WERI-Rb-1 (cell line): ENCODE data around the gene VEGFC.
A peak's percentile ranks its signal among the peaks of the same experiment; 100 is the strongest.

Experiments used
- DNase-seq: peaks from one replicate; pipeline ENCODE4 v3.0.0-alpha.2; 2020
- H3K27ac ChIP-seq: fragments of 250-450 bp; sonication (Bioruptor Pico); 2 replicates; pipeline ENCODE4 v1.5.1; 2020; ENCODE audit warnings: mild to moderate bottlenecking, moderate library complexity
- H3K27me3 ChIP-seq: fragments of 250-450 bp; sonication (Bioruptor Pico); 2 replicates; pipeline ENCODE4 v1.5.1; 2021; ENCODE audit warnings: mild to moderate bottlenecking, low read depth, moderate library complexity; ENCODE audit not compliant: insufficient read depth, severe bottlenecking
- H3K36me3 ChIP-seq: fragments of 250-450 bp; sonication (Bioruptor Pico); 2 replicates; pipeline ENCODE4 v1.5.1; 2020; ENCODE audit warnings: mild to moderate bottlenecking, moderate library complexity
- H3K4me3 ChIP-seq: 2 replicates; pipeline ENCODE4 v1.5.1; 2011; ENCODE audit warnings: low read depth, mild to moderate bottlenecking, control low read depth, low read length
- H3K9me3 ChIP-seq: fragments of 250-450 bp; sonication (Bioruptor Pico); 2 replicates; pipeline ENCODE4 v1.5.1; 2021; ENCODE audit warnings: mild to moderate bottlenecking, moderate library complexity; ENCODE audit not compliant: severe bottlenecking
- CTCF ChIP-seq: IDR thresholded peaks from 2 replicates; pipeline ENCODE4 v1.5.1; 2011; ENCODE audit warnings: low read depth, mild to moderate bottlenecking, control low read depth, inconsistent platforms, low read length

VEGFC gene

DNA sequence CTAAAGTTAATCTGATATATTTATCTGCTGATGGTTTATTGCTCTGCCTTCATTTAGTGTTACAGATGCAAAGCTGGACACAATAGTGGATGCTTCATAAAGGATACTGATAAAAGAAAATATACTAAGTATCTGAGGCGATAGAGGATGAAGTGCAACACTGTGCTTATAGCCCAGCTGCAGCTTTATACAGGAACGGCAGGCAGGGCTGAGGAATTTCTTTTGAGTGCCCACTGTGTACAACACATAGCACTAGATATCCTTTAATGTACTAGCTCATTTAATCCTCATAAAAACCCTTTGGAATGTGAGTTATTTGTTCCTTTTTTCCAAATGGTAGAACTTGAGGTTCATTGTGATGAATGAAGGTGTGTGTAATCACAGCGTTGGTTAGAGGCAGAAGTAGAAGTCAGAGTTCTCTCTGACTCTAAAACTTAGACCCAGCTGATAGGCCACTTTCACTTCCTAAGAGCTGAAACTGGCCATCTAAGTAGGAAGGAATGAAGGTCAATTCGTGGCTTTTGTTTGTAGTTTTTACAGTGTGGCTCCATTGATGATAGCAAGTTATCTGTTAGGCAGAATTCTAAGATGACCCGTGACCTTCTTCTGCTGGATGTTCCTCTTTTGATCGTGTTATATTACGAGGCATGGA, 138.0 kb downstream of the VEGFC start:
- H3K9me3 ChIP-seq, result no peaks in the 10 kb centered on the region
- H3K4me3 ChIP-seq, result no peak overlapping the region
- H3K27ac ChIP-seq, result no peak overlapping the region
- no peaks in the 10 kb centered on the region for H3K27me3 ChIP-seq
- no peaks in the 10 kb centered on the region for H3K36me3 ChIP-seq
- DNase-seq, result no peak
- TF ChIP-seq CTCF, result no peak

GRCh38 chr4:176653401-176654220, 139.1 kb downstream of the VEGFC start:
- TF ChIP-seq CTCF, result no peak
- Histone ChIP-seq H3K27ac (no peak overlapping the region), H3K4me3 (no peak overlapping the region), H3K9me3 (no peaks in the 10 kb centered on the region), H3K27me3 (no peaks in the 10 kb centered on the region), H3K36me3 (no peaks in the 10 kb centered on the region)
- DNase-seq, result no peak

- H3K4me3 ChIP-seq, result no peak overlapping the region
- no peak for DNase-seq
- H3K27ac ChIP-seq, result no peak overlapping the region
- no peaks in the 10 kb centered on the region for H3K27me3 ChIP-seq
- no peaks in the 10 kb centered on the region for H3K9me3 ChIP-seq
- no peak for TF ChIP-seq CTCF
- no peaks in the 10 kb centered on the region for H3K36me3 ChIP-seq
Measured at GRCh38 chr4:176646311-176646710, 146.4 kb downstream of the VEGFC start.

DNA sequence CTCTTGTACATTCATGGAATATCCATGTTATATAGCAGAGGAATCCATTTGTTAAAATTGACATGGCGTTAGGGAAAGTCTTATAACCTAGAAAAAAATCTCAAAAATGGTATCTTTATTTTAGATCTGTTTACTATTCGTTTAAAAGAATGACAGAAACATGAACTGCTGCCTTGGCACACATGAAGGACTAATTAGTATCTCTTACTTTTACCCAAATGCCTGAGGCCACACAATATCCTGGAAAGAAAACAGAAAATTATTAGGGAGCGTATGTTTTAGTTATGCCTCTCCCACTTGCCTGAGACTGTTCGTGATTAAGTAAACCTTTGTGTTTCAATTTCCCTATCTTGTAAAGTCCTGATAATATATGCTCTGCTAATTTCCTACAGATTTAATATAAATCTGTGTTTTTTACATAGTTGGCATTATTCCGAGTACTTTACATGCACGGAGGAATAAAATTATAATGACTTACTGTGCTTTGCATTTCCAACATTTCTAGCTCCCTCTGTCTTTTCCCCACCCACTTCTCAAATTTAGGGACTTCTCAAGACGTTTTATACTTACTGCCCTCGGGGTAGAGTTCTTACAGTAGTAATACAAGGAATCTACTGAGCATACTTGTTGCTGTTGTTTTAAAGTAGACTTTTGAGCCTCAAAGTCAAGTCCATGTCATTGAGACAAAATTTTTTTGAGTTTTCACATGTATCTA, 147.3 kb downstream of the VEGFC start:
- H3K27ac ChIP-seq, result no peak overlapping the region

DNA sequence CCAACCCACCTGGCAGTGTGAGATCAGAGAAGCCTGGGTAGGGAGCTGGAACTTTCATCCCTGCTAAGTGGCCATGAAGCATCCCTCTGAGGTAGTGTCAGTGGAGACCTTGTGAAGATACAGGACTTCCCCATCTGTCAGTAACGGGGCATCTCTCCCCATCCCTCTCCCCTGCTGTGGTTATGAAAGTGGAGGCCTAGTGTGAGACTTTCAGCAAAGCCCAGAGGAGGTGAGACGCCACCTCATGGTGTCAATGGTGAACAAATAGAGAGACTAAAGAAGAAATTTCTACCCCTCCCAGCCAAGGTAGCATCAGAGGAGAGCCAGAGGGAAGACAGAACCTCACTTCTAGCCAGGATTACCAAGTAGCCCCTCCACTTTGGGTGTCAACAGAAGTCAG, 150.2 kb downstream of the VEGFC start:
- no peaks in the 10 kb centered on the region for H3K27me3 ChIP-seq
- no peak overlapping the region for H3K4me3 ChIP-seq
- H3K36me3 ChIP-seq, result no peaks in the 10 kb centered on the region
- no peak for TF ChIP-seq CTCF
- DNase-seq, result peak; percentile 18
- H3K9me3 ChIP-seq, result no peaks in the 10 kb centered on the region
- H3K27ac ChIP-seq, result no peak overlapping the region

More for the DNA sequence above, 147.3 kb downstream of the VEGFC start:
- DNase-seq, result no peak
- Histone ChIP-seq H3K9me3 (no peaks in the 10 kb centered on the region), H3K27me3 (no peaks in the 10 kb centered on the region), H3K36me3 (no peaks in the 10 kb centered on the region), H3K4me3 (no peak overlapping the region)
- no peak for TF ChIP-seq CTCF
